Mesenchymal stem cell (in vitro differentiated cells and primary cell): ENCODE measurements around the gene RNF123.

Experiments
- DNase-seq: peaks from one replicate; pipeline ENCODE4 v3.0.0-alpha.2; 2013
- H2AFZ ChIP-seq: one replicate; pipeline ENCODE4 v1.6.1; 2013; ENCODE audit warnings: low read depth, mild to moderate bottlenecking, control low read depth, inconsistent platforms, low read length, moderate library complexity
- H2AK5ac ChIP-seq: 2 replicates; pipeline ENCODE4 v1.6.1; 2013; ENCODE audit warnings: low read length, moderate library complexity, mild to moderate bottlenecking, inconsistent platforms; ENCODE audit not compliant: severe bottlenecking
- H2BK120ac ChIP-seq: one replicate; pipeline ENCODE4 v1.6.1; 2013; ENCODE audit warnings: low read depth, mild to moderate bottlenecking, inconsistent platforms, low read length, moderate library complexity
- H2BK12ac ChIP-seq, 2 experiments: one replicate each; pipeline ENCODE4 v1.6.1; 2013; ENCODE audit warnings: inconsistent platforms in 2 of 2, low read length in 2 of 2, mild to moderate bottlenecking in 2 of 2, moderate library complexity in 2 of 2, control low read depth in 1 of 2
- H2BK15ac ChIP-seq: one replicate; pipeline ENCODE4 v1.6.1; 2013; ENCODE audit warnings: mild to moderate bottlenecking, low read depth, inconsistent platforms; ENCODE audit not compliant: poor library complexity, severe bottlenecking
- H2BK5ac ChIP-seq: 2 replicates; pipeline ENCODE4 v1.6.1; 2013; ENCODE audit warnings: low read depth, mild to moderate bottlenecking, low read length, control low read depth, inconsistent platforms; ENCODE audit not compliant: poor library complexity, severe bottlenecking
- H3K14ac ChIP-seq, 2 experiments: one replicate each; pipeline ENCODE4 v1.6.1; 2013; ENCODE audit warnings: inconsistent platforms in 2 of 2, low read length in 2 of 2, control low read depth in 1 of 2, mild to moderate bottlenecking in 1 of 2, moderate library complexity in 1 of 2
- H3K18ac ChIP-seq, 2 experiments: one replicate each; pipeline ENCODE4 v1.6.1; 2013; ENCODE audit warnings: inconsistent platforms in 2 of 2, low read length in 2 of 2, control low read depth in 1 of 2, low read depth in 1 of 2, mild to moderate bottlenecking in 1 of 2
- H3K23ac ChIP-seq, 2 experiments: one replicate each; pipeline ENCODE4 v1.6.1; 2013; ENCODE audit warnings: inconsistent platforms in 2 of 2, low read length in 2 of 2, mild to moderate bottlenecking in 2 of 2, moderate library complexity in 2 of 2, control low read depth in 1 of 2
- H3K27ac ChIP-seq: 2 replicates; pipeline ENCODE4 v1.5.1; 2013; ENCODE audit warnings: mild to moderate bottlenecking, moderate library complexity, low read length, control low read depth, inconsistent platforms; ENCODE audit not compliant: poor library complexity, severe bottlenecking
- H3K27me3 ChIP-seq, 2 experiments: 2 replicates each; pipeline versions ENCODE4 v1.6.1 to v1.7.0; 2013; ENCODE audit warnings: low read length in 2 of 2, mild to moderate bottlenecking in 2 of 2, moderate library complexity in 2 of 2, control low read depth in 1 of 2, inconsistent platforms in 1 of 2; ENCODE audit not compliant: control insufficient read depth in 1 of 2, insufficient read depth in 1 of 2
- H3K36me3 ChIP-seq, 2 experiments: 2 replicates each; pipeline versions ENCODE4 v1.6.1 to v1.7.0; 2013; ENCODE audit warnings: low read length in 2 of 2, control low read depth in 1 of 2, inconsistent platforms in 1 of 2, low read depth in 1 of 2, mild to moderate bottlenecking in 1 of 2; ENCODE audit not compliant: insufficient read depth in 2 of 2, control insufficient read depth in 1 of 2
- H3K4ac ChIP-seq, 2 experiments: one replicate each; pipeline ENCODE4 v1.6.1; 2013; ENCODE audit warnings: inconsistent platforms in 2 of 2, low read length in 2 of 2, mild to moderate bottlenecking in 2 of 2, moderate library complexity in 2 of 2, control low read depth in 1 of 2, low read depth in 1 of 2
- H3K4me1 ChIP-seq: 2 replicates; pipeline ENCODE4 v1.6.1; 2013; ENCODE audit warnings: low read depth, low read length, control low read depth; ENCODE audit not compliant: control insufficient read depth, insufficient read depth
- H3K4me2 ChIP-seq: 2 replicates; pipeline ENCODE4 v1.6.1; 2013; ENCODE audit warnings: low read length, mild to moderate bottlenecking, inconsistent platforms; ENCODE audit not compliant: poor library complexity, severe bottlenecking
- H3K4me3 ChIP-seq, 2 experiments: 2 replicates each; pipeline versions ENCODE4 v1.5.1 to v1.7.0; 2013; ENCODE audit warnings: low read length in 2 of 2, mild to moderate bottlenecking in 2 of 2, control low read depth in 1 of 2, low read depth in 1 of 2; ENCODE audit not compliant: insufficient read depth in 1 of 2
- H3K79me1 ChIP-seq: replicated peaks from 2 replicates; pipeline ENCODE4 v1.6.1; 2013; ENCODE audit warnings: mild to moderate bottlenecking, control low read depth, low read length, inconsistent platforms; ENCODE audit not compliant: poor library complexity, severe bottlenecking
- H3K9ac ChIP-seq: 2 replicates; pipeline ENCODE4 v1.7.0; 2013; ENCODE audit warnings: mild to moderate bottlenecking, low read length, moderate library complexity
- H3K9me3 ChIP-seq: 2 replicates; pipeline ENCODE4 v1.7.0; 2013; ENCODE audit warnings: mild to moderate bottlenecking, low read length; ENCODE audit not compliant: control insufficient read depth
- H4K8ac ChIP-seq: one replicate; pipeline ENCODE4 v1.6.1; 2013; ENCODE audit warnings: inconsistent platforms, mild to moderate bottlenecking, low read length, moderate library complexity
- H4K91ac ChIP-seq: one replicate; pipeline ENCODE4 v1.6.1; 2013; ENCODE audit warnings: mild to moderate bottlenecking, low read length, inconsistent platforms
- WGBS: methylation state at CpG from one replicate; pipeline ENCODE4 v1.1.7; 2013; ENCODE audit warnings: mixed read lengths; 5-methylcytosine and 5-hydroxymethylcytosine counted together

The RNF123 gene

DNA sequence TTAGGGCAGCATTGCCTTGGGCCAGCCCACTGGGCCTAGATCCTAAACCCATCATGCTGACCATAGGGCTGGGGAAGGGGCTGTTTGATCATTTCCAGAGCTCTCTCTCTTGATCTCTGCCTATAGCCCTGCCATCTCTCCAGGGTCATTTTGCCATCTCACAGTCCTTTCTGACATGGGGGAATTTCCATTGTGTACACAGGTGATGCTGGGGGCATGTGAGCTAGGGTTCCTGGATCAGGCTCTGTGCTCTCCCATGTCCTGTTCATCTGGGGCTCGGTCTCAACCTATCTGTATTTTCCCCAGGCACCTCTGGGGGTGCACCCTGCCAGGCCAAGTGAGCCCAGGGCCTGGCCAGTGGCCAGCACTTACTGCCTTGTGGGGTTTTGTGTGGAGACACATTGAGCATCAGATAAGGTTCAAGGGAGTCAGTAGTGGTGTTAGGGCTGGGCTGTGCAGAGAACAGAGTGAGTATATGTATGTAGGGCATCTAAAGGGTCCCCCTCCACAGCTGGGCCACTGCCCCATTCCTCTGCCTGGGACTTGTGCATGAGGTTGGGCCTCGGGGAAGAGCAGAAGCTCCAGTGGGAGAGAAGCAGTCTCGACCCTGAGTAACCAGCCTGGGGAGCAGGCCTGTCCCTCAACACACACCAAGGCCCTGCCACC, 40.9 kb upstream of the RNF123 start:
- no peaks in the 10 kb centered on the region for H3K79me1 ChIP-seq
- no peak overlapping the region for H2BK120ac ChIP-seq
- no peak overlapping the region for H3K9ac ChIP-seq
- no peak overlapping the region for H3K4me3 ChIP-seq
- no peak overlapping the region for H3K4me2 ChIP-seq
- peaks cover 11% of the 10 kb centered on the region for H3K4me1 ChIP-seq
- H3K36me3 ChIP-seq: no peaks in the 10 kb centered on the region
- no peak overlapping the region for H3K18ac ChIP-seq
- no peak overlapping the region for H3K14ac ChIP-seq
- no peak overlapping the region for H4K91ac ChIP-seq
- H3K9me3 ChIP-seq: no peaks in the 10 kb centered on the region
- H3K27me3 ChIP-seq: peaks cover 7 to 32% of the 10 kb centered on the region in 2 experiments
- DNase-seq: no peak
- H2BK5ac ChIP-seq: no peak overlapping the region
- H2AK5ac ChIP-seq: no peak overlapping the region
- no peak overlapping the region for H4K8ac ChIP-seq
- no peak overlapping the region for H2BK12ac ChIP-seq
- H3K23ac ChIP-seq: no peak overlapping the region
- 53% methylated on average over 3 of the region's 3 CpGs for WGBS
- peak overlapping the region; percentile 46 for H2BK15ac ChIP-seq
- H3K27ac ChIP-seq: no peak overlapping the region
- no peak overlapping the region for H3K4ac ChIP-seq
- no peak overlapping the region for H2AFZ ChIP-seq

DNA sequence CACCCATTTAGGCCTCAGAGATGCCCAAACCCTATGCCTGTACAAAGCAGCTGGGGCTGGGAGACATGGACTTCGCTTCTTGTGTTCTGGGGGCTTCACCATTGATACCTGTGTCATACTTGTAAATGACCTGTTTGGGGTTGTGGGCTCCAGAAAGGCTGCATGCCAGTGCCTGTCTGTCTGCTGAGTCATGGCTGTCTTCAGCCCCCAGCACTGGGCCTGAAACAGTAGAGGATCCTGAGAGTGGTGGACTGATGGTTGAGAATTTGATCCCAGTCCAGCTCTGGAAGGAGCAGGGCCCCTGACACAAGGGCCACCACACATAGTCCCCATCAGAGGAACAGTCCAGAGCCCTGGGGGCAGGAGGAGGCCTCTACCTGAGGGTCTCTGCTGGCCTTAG, 39.8 kb upstream of the RNF123 start:
- H2BK120ac ChIP-seq: no peak overlapping the region
- no peak overlapping the region for H2BK5ac ChIP-seq
- H3K27ac ChIP-seq: no peak overlapping the region
- H3K4ac ChIP-seq: no peak overlapping the region
- H2AK5ac ChIP-seq: no peak overlapping the region
- H3K9me3 ChIP-seq: no peaks in the 10 kb centered on the region
- no peak overlapping the region for H3K18ac ChIP-seq
- no peak overlapping the region for H3K4me2 ChIP-seq
- DNase-seq: peak; percentile 4
- H3K27me3 ChIP-seq: peaks cover 7 to 34% of the 10 kb centered on the region in 2 experiments
- 85% methylated on average over 1 of the region's 1 CpG for WGBS
- H2AFZ ChIP-seq: no peak overlapping the region
- H3K4me1 ChIP-seq: peaks cover 11% of the 10 kb centered on the region
- no peak overlapping the region for H4K8ac ChIP-seq
- H3K23ac ChIP-seq: no peak overlapping the region
- no peak overlapping the region for H3K9ac ChIP-seq
- no peak overlapping the region for H3K4me3 ChIP-seq
- no peaks in the 10 kb centered on the region for H3K79me1 ChIP-seq
- H2BK15ac ChIP-seq: no peak overlapping the region
- no peak overlapping the region for H3K14ac ChIP-seq
- H4K91ac ChIP-seq: no peak overlapping the region
- H2BK12ac ChIP-seq: no peak overlapping the region
- no peaks in the 10 kb centered on the region for H3K36me3 ChIP-seq

DNA sequence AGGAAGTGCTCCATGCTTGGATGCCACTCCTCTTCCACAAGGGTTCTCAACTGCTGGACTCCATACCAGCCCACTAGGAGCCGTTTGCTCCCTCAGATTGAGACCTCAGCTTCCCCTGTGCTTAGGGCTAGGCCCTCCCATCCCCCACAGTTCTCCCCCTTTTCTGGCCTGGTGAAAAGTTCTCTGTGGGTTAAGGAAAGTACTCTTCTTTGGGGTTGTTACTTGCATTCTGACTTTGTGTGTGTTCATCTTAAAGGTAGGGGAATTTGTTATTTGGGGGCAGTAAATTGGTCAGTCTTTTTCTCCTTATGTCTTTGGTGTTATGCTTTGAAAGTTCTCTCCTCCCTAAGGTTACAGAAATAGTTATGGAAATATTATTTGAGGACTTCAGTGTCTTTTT, 39.2 kb upstream of the RNF123 start:
- H3K9me3 ChIP-seq: no peaks in the 10 kb centered on the region
- no peak overlapping the region for H4K91ac ChIP-seq
- no peak overlapping the region for H3K27ac ChIP-seq
- H2BK15ac ChIP-seq: no peak overlapping the region
- no peak overlapping the region for H3K4ac ChIP-seq
- no peak overlapping the region for H2BK5ac ChIP-seq
- H3K27me3 ChIP-seq: peaks cover 6 to 38% of the 10 kb centered on the region in 2 experiments
- no peak overlapping the region for H2AK5ac ChIP-seq
- H2BK12ac ChIP-seq: no peak overlapping the region
- no peak overlapping the region for H3K9ac ChIP-seq
- no peak overlapping the region for H2BK120ac ChIP-seq
- H3K79me1 ChIP-seq: no peaks in the 10 kb centered on the region
- no peak overlapping the region for H3K18ac ChIP-seq
- WGBS: no CpG with 5 or more reads among the region's 1 CpG
- H3K4me2 ChIP-seq: no peak overlapping the region
- H3K14ac ChIP-seq: no peak overlapping the region
- H3K4me1 ChIP-seq: peaks cover 11% of the 10 kb centered on the region
- no peak overlapping the region for H4K8ac ChIP-seq
- H3K23ac ChIP-seq: no peak overlapping the region
- DNase-seq: no peak
- no peaks in the 10 kb centered on the region for H3K36me3 ChIP-seq
- no peak overlapping the region for H3K4me3 ChIP-seq
- no peak overlapping the region for H2AFZ ChIP-seq

DNA sequence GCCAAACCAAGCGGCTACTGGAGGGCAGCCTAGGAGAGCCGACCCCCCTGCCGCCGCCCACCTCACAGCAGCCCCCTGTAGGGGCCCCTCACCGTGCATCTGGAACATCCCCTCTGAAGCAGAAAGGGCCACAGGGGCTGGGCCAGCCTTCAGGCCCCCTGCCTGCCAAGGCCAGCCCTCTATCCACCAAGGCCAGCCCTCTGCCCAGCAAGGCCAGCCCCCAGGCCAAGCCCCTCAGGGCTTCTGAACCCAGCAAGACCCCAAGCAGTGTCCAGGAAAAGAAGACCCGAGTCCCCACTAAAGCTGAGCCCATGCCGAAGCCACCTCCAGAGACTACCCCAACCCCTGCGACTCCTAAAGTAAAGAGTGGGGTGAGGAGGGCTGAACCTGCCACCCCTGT, 38.7 kb upstream of the RNF123 start:
- Histone ChIP-seq H3K36me3 (no peaks in the 10 kb centered on the region), H2BK12ac (no peak overlapping the region), H2AK5ac (no peak overlapping the region), H3K27me3 (peaks cover 1 to 37% of the 10 kb centered on the region in 2 experiments), H2BK5ac (no peak overlapping the region), H3K18ac (no peak overlapping the region), H3K23ac (no peak overlapping the region), H3K4me2 (no peak overlapping the region), H3K9me3 (no peaks in the 10 kb centered on the region), H3K4ac (no peak overlapping the region), H3K27ac (no peak overlapping the region), H2AFZ (no peak overlapping the region), H3K79me1 (no peaks in the 10 kb centered on the region), H2BK120ac (no peak overlapping the region), H3K14ac (no peak overlapping the region), H2BK15ac (no peak overlapping the region), H4K8ac (no peak overlapping the region), H3K4me3 (no peak overlapping the region), H4K91ac (no peak overlapping the region), H3K4me1 (peaks cover 11% of the 10 kb centered on the region), H3K9ac (no peak overlapping the region)
- WGBS: 76% methylated on average over 8 of the region's 8 CpGs
- DNase-seq: no peak
